Femur (tissue), 1 donor: ENCODE measurements around the gene FAM131B.
"Not testable (repeated sequence)": the region's sequence is repeated elsewhere in the genome, so short reads cannot be mapped to it uniquely, and the experiment has no call there.

Source experiments
- DNase-seq: peaks from one replicate; pipeline ENCODE4 v3.0.0-alpha.2; 2017

Gene FAM131B

GRCh38 chr7:143362131-143363015 is at the start of gene FAM131B:
TSS of gene FAM131B (minus strand) at chr7:143362713. CDS start at chr7:143362603, 110 bp downstream.
- no peak for DNase-seq

GRCh38 chr7:143411976-143412708 is 49.6 kb upstream of the FAM131B start:
- DNase-seq = no peak

- peak; percentile 71 for DNase-seq
Observed at GRCh38 chr7:143410521-143411004, 48.0 kb upstream of the FAM131B start.

- DNase-seq = no peak
Observed at GRCh38 chr7:143408686-143409561, 46.4 kb upstream of the FAM131B start, which contains the start of gene EPHA1. TSS of gene EPHA1 (minus strand) at chr7:143408856. CDS start at chr7:143408805, 51 bp downstream.

- no peak for DNase-seq
Observed at GRCh38 chr7:143408252-143408685, 45.8 kb upstream of the FAM131B start.

GRCh38 chr7:143407287-143408251 is 45.1 kb upstream of the FAM131B start:
- no peak for DNase-seq

GRCh38 chr7:143406002-143406357 is 43.5 kb upstream of the FAM131B start:
- no peak for DNase-seq

GRCh38 chr7:143405173-143406001 is 42.9 kb upstream of the FAM131B start:
- peak; percentile 67 for DNase-seq

GRCh38 chr7:143402233-143402632 is 39.7 kb upstream of the FAM131B start:
- DNase-seq = not testable (repeated sequence)

- DNase-seq = no peak
Observed at GRCh38 chr7:143401265-143401664, 38.8 kb upstream of the FAM131B start.

GRCh38 chr7:143399642-143400041 is 37.1 kb upstream of the FAM131B start:
- no peak for DNase-seq

- DNase-seq = no peak
Observed at GRCh38 chr7:143399151-143399550, 36.6 kb upstream of the FAM131B start.

- DNase-seq = no peak
Observed at GRCh38 chr7:143398616-143399015, 36.1 kb upstream of the FAM131B start.

- no peak for DNase-seq
Observed at GRCh38 chr7:143397710-143398530, 35.4 kb upstream of the FAM131B start.

- no peak for DNase-seq
Observed at GRCh38 chr7:143396625-143397556, 34.4 kb upstream of the FAM131B start.

GRCh38 chr7:143396182-143396581 is 33.7 kb upstream of the FAM131B start:
- no peak for DNase-seq

- DNase-seq = no peak
Observed at GRCh38 chr7:143395187-143396149, 33.0 kb upstream of the FAM131B start.
